Activated naive CD8-positive, alpha-beta T cell (primary cell): ENCODE measurements around the gene METTL18.

Source experiments
- H3K27ac Mint-ChIP-seq: one replicate; pipeline ENCODE4 v1.8.0; 2021; ENCODE audit warnings: mixed read lengths
- H3K27me3 Mint-ChIP-seq: one replicate; pipeline ENCODE4 v1.8.0; 2021; ENCODE audit warnings: mixed read lengths
- H3K36me3 Mint-ChIP-seq: one replicate; pipeline ENCODE4 v1.8.0; 2021; ENCODE audit warnings: mixed read lengths
- H3K4me1 Mint-ChIP-seq: one replicate; pipeline ENCODE4 v1.8.0; 2021; ENCODE audit warnings: low read depth, mixed read lengths
- H3K4me3 Mint-ChIP-seq: one replicate; pipeline ENCODE4 v1.8.0; 2021; ENCODE audit warnings: mild to moderate bottlenecking, mixed read lengths
- H3K9me3 Mint-ChIP-seq: one replicate; pipeline ENCODE4 v1.8.0; 2021; ENCODE audit warnings: low read depth, mixed read lengths

The METTL18 gene

DNA sequence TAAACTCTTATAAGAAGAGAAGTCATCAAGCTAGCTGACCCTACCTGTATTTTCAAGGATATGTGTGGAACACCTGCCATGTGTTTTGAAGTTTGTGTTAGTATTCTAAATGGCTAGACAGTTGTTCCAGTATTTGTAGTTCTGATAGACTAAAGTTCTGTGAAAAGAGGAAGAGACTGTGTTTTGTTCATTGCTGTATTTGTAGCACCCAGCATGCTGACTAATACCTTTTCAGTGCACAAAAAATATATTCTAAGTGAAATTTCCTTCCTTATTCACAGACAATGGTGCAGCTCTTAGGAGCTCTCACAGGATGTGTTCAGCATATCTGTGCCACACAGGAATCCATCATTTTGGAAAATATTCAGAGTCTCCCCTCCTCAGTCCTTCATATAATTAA lies 8.2 kb upstream of the METTL18 start:
- Mint-ChIP-seq H3K36me3 (peaks cover 9% of the 10 kb centered on the region), H3K4me3 (no peak overlapping the region), H3K27me3 (no peaks in the 10 kb centered on the region), H3K4me1 (no peaks in the 10 kb centered on the region), H3K9me3 (no peaks in the 10 kb centered on the region), H3K27ac (no peak overlapping the region)

DNA sequence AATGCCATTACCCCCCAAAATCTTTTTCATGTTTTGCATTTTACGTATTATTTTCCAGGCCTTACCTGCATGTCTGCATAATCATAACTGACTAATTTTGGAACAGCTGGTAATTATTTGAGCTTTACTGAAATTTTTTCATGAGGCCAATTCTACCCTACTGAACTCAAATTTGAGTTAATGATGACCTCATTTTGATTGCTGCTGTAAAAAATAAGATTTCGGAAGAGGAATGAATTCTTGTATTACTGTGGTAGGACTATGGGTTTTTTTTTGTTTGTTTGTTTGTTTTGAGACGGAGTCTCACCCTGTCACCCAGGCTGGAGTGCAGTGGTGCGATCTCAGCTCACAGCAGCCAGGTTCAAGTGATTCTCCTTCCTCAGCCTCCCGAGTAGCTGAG lies 2.6 kb upstream of the METTL18 start:
- peaks cover 33% of the 10 kb centered on the region for H3K4me1 Mint-ChIP-seq
- H3K9me3 Mint-ChIP-seq: no peaks in the 10 kb centered on the region
- no peak overlapping the region for H3K27ac Mint-ChIP-seq
- H3K36me3 Mint-ChIP-seq: peaks cover 6% of the 10 kb centered on the region
- H3K4me3 Mint-ChIP-seq: no peak overlapping the region
- H3K27me3 Mint-ChIP-seq: no peaks in the 10 kb centered on the region

DNA sequence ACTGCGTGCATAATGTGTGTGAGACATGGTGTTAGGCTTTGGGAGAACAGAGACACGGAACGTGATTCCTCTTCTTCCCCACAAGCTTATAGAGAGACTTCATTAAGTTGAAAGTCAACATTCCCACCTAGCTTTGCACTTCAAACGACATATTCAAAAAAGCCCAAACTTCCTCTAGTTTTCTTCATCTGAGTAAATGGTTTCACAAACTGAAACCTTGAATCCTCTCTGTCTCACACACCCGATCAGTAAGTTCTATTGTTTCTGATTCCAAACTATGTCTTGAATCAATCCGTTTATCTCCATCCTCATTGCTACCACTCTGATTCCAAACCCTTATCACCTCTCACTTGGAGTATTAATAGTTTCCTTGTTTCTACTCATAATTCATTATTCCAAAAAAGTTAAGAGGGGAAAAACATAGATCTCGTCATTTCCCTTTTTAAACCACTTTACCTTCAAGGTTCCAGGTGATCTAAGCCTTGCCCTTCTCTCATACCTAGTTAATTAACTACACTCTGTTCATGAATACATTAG lies 1.6 kb upstream of the METTL18 start:
- Mint-ChIP-seq H3K36me3 (peaks cover 6% of the 10 kb centered on the region), H3K9me3 (no peaks in the 10 kb centered on the region), H3K27me3 (no peaks in the 10 kb centered on the region), H3K4me3 (peak overlapping the region; percentile 98), H3K4me1 (peaks cover 43% of the 10 kb centered on the region), H3K27ac (peak overlapping the region; percentile 43)

DNA sequence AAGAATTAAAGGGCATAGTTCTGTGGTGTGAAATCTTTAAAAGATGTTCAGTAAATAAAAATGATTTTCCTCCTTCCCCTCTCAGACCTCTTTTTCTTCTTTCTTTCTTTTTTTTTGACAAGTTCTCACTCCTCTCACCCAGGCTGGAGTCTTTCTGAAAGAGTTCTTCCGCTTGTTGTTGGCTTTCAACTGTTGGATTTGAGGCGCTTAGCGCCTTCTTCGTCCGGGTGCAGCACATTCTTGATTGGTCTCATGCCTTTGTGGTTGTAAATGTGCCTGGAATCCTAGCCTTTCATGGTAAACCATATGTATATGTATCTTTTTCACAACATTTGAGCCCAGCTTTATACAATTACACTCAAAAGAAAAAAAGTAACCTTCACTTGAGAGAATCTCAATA lies 980 bp upstream of the METTL18 start:
- Mint-ChIP-seq H3K36me3 (peaks cover 6% of the 10 kb centered on the region), H3K9me3 (no peaks in the 10 kb centered on the region), H3K27ac (peak overlapping the region; percentile 98), H3K27me3 (no peaks in the 10 kb centered on the region), H3K4me1 (peaks cover 44% of the 10 kb centered on the region), H3K4me3 (peak overlapping the region; percentile 98)

DNA sequence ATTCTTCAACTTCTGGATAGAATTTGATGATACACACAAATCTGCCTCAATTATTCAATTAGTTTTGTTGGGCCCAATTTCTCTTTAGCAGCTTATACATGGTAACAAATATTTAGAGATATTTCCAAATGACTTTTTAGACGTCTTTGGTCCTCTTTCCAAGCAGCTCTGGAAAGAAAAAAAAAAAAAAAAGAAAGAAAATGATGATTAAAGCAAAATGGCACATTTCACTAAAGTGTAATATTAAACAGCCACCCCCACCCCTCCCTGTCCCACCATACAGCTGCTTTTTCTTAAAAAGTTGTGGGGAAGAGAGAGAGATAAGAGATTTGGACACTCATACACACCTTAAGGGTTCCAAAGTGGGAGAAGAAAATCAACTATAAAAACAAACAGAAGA lies 977 bp downstream of the METTL18 start:
- peaks cover 9% of the 10 kb centered on the region for H3K36me3 Mint-ChIP-seq
- no peaks in the 10 kb centered on the region for H3K9me3 Mint-ChIP-seq
- peaks cover 44% of the 10 kb centered on the region for H3K4me1 Mint-ChIP-seq
- no peaks in the 10 kb centered on the region for H3K27me3 Mint-ChIP-seq
- peak overlapping the region; percentile 98 for H3K27ac Mint-ChIP-seq
- H3K4me3 Mint-ChIP-seq: peak overlapping the region; percentile 98

DNA sequence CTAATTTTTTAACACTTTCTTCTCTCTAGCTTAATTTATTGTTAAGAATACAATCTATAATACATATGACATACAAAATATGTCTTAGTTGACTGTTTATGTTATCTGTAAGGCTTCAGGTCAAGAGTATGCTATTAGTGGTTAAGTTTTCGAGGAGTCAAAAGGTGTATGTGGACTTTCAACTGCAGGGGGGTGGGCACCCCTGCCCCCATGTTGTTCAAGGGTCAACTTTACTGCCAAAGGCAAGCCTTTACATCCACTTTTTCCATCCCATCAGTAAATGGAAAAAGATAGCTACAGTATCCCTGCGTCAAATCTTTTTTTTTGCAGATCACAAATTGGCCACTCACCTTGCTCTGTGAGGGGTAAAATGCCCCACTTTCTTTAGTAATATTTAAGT lies 6.3 kb downstream of the METTL18 start:
- Mint-ChIP-seq H3K4me3 (no peak overlapping the region), H3K36me3 (peaks cover 9% of the 10 kb centered on the region), H3K27me3 (peaks cover 12% of the 10 kb centered on the region), H3K27ac (no peak overlapping the region), H3K9me3 (no peaks in the 10 kb centered on the region), H3K4me1 (peaks cover 21% of the 10 kb centered on the region)

DNA sequence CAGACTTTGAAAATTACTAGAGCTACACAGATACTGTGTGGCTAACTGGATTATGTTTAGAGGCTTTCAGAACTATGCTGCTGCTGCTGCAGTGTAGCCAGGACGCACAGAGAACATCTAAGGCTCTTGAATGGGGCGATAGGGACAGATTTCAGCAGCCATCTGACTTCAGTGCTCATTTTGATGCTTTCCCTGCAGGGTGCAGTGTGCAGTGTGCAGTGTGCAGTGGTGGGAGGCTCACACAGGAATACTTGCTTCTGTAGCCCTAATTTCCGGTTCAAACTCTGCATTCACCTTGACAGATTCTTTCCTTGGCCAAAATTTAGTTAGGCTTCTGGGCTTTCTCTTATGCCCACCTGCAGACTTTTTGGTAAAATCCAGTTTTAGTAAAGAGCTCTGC lies 7.7 kb downstream of the METTL18 start:
- Mint-ChIP-seq H3K9me3 (no peaks in the 10 kb centered on the region), H3K27ac (no peak overlapping the region), H3K4me3 (no peak overlapping the region)

DNA sequence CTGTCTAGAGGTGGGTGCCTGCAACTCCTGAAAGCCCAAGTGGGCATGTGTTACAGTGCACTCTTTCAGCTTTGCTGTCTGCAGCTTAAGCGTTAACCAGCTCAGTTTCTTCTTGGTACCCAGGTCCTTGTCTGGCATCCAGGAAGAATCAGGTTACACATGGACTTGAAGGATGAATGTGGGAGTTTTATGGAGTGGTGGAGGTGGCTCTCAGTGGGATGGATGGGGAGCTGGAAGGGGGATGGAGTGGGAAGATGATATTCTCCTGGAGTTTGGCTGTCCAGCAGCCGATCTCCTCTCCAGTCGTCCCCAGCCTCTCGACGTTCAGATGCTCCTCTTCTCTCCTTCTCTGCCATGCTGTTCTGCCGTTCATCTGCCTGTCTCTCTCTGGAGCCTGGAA lies 9.4 kb downstream of the METTL18 start:
- Mint-ChIP-seq H3K36me3 (peaks cover 2% of the 10 kb centered on the region), H3K27me3 (peaks cover 19% of the 10 kb centered on the region), H3K4me1 (no peaks in the 10 kb centered on the region), H3K27ac (no peak overlapping the region), H3K9me3 (no peaks in the 10 kb centered on the region), H3K4me3 (no peak overlapping the region)

More for the DNA sequence above, 7.7 kb downstream of the METTL18 start:
- H3K36me3 Mint-ChIP-seq: peaks cover 4% of the 10 kb centered on the region
- peaks cover 18% of the 10 kb centered on the region for H3K27me3 Mint-ChIP-seq
- peaks cover 8% of the 10 kb centered on the region for H3K4me1 Mint-ChIP-seq

DNA sequence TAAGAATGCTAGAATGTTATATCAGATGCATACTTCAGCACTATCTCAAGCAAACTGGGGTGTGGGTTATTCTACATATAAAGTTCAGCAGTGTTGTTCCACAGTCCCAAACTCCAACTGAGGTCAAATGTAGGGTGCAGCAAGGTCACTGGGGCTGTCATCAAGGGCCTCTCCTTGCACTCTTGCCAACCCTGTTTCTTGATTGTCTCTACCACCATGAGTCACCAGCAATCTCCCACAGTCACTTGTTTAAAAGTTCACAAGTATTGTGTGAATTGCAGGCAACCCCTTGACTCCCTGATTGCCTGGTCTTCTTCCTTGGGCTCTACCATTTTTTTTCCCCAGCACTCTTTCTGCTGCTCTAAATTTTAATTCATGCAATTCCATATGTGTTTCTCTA lies 10.6 kb downstream of the METTL18 start:
- Mint-ChIP-seq H3K27me3 (peaks cover 20% of the 10 kb centered on the region), H3K9me3 (no peaks in the 10 kb centered on the region), H3K36me3 (peaks cover 2% of the 10 kb centered on the region), H3K4me3 (no peak overlapping the region), H3K27ac (no peak overlapping the region), H3K4me1 (no peaks in the 10 kb centered on the region)

DNA sequence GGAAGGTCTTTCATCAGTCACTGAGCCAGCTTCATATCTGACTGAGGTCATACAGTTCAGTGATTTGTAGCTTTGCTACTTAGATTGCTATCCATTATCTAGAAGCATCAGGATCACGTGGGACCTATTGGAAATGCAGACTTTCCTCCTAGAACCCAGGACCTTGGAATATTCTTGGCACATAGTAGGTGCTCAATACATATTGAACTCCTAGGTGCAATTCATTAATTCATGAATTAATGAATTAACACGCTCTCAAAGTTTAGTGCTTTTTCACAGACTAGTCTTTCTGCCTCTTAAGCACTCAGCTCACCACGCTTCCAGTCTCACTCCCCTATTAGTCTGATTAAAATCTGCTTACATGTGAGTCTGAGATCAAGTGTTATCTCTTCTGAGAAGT lies 12.1 kb downstream of the METTL18 start:
- Mint-ChIP-seq H3K27me3 (peaks cover 21% of the 10 kb centered on the region), H3K27ac (no peak overlapping the region), H3K4me3 (no peak overlapping the region), H3K9me3 (no peaks in the 10 kb centered on the region), H3K36me3 (peaks cover 2% of the 10 kb centered on the region), H3K4me1 (no peaks in the 10 kb centered on the region)

DNA sequence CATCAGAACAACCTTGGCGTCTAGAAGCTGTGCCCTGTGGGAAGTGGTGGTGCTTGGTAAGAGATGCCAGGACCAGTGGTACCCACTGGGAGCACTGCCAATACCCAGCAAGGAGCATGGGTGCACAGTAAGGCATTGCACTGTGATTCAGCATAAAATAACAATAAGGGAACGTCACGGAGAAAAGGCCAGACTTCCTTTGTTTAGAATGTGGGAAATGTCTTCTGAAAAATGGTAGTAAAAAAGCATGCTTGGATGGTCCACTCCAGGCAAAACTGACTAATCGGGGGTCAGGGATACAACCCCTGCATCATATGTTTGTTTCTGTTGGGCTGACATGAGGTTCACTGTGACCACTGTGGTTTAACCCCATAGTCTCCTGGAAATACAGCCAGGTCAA lies 14.7 kb downstream of the METTL18 start:
- no peaks in the 10 kb centered on the region for H3K4me1 Mint-ChIP-seq
- no peak overlapping the region for H3K27ac Mint-ChIP-seq
- H3K9me3 Mint-ChIP-seq: no peaks in the 10 kb centered on the region
- peaks cover 17% of the 10 kb centered on the region for H3K27me3 Mint-ChIP-seq
- H3K4me3 Mint-ChIP-seq: no peak overlapping the region
- H3K36me3 Mint-ChIP-seq: peaks cover 2% of the 10 kb centered on the region

DNA sequence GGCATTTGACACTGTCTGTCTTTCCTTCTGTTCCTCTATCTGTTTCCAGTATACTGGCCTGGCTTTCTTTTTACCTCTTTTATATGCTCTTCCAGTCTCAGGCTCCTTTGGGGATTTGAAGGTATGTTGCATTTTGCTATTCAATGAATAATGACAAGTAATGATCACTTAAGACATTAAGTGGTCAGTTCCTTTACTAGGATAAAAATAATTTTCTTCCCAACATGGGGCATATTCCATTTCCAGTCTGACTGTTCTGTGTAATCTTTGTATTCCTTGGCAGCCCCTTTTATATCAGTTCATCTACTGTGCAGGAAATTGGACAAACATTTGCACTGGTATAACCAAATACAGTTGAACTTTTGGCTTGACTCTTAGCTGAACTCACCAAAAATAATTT lies 15.6 kb downstream of the METTL18 start:
- Mint-ChIP-seq H3K27ac (no peak overlapping the region), H3K4me3 (no peak overlapping the region), H3K27me3 (peaks cover 9% of the 10 kb centered on the region), H3K36me3 (peaks cover 2% of the 10 kb centered on the region), H3K4me1 (no peaks in the 10 kb centered on the region), H3K9me3 (no peaks in the 10 kb centered on the region)

DNA sequence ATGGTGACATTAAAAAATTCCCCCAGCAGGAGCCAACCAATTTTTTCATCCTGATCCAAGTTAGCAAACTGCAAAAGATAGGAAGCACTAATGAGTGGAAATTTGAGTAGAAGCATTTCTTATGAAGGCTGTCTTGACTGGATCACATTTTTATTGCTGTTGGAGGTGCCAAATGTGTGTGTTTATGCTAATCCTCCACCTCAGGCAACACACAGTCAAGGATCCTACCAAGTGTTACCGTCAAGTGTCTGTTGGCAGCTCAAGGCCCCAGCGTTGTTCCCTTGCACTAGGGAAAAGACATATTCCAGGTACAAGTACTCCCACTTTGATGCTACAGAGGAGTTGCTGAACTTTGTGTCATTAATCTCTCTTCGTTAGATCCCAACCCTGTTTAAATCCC lies 18.3 kb downstream of the METTL18 start:
- Mint-ChIP-seq H3K36me3 (no peaks in the 10 kb centered on the region), H3K27ac (no peak overlapping the region), H3K27me3 (peaks cover 3% of the 10 kb centered on the region), H3K4me3 (no peak overlapping the region), H3K4me1 (no peaks in the 10 kb centered on the region), H3K9me3 (no peaks in the 10 kb centered on the region)

DNA sequence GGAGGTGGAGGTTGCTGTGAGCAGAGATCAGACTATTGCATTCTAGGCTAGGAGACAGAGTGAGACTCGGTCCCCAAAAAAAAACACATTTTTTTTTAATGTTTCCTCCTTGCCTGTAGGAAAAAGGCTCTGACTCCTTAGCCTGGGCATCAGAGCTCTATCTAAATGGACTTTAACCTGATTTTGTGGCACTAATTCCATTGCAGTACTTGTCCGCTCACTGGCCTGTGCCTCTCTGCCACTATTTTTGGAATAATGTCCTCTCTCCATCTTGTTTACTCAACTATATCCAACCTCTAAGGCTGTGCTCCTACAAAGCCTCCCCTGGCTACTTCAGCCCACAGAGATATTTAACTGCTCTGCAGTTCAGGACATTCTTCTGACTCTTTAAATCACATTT lies 26.5 kb downstream of the METTL18 start:
- Mint-ChIP-seq H3K27me3 (peaks cover 4% of the 10 kb centered on the region), H3K36me3 (no peaks in the 10 kb centered on the region), H3K27ac (no peak overlapping the region), H3K9me3 (no peaks in the 10 kb centered on the region), H3K4me1 (no peaks in the 10 kb centered on the region), H3K4me3 (no peak overlapping the region)

DNA sequence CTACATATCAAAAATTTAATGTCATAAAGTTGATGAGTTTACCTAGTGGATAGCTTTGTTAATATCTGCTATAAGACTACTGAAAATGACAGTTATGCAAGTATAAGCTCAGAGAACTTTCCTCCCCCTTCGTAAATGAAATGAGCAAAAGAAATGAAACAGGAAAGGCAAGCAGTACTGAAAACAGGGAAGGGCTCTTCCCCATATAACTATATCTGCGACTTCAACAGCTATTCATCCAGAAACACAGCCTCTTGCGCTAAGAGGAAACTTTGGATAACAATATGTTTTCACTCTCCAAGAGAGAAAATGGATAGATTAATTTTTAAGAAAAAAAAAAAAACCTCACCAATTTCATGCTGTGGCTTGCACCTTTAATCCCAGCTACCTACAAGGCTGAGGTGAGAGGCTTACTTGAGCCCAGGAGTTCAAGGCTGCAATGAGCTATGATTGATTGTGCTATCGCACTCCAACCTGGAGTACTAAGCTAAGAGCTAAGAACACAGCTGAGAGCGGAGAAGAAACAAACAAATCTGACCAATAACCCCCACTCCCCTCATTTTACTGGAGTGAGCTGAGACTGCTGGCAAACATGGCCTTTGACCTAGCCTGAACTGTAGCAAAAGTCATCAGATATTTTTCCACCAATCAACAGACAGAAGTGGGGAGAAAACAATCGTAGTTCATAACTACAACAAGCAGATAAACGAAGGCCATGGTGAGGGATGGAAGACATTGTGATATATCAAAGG lies 29.0 kb downstream of the METTL18 start:
- no peaks in the 10 kb centered on the region for H3K4me1 Mint-ChIP-seq
- H3K4me3 Mint-ChIP-seq: no peak overlapping the region
- no peak overlapping the region for H3K27ac Mint-ChIP-seq
- no peaks in the 10 kb centered on the region for H3K36me3 Mint-ChIP-seq
- H3K9me3 Mint-ChIP-seq: no peaks in the 10 kb centered on the region
- H3K27me3 Mint-ChIP-seq: peaks cover 4% of the 10 kb centered on the region

DNA sequence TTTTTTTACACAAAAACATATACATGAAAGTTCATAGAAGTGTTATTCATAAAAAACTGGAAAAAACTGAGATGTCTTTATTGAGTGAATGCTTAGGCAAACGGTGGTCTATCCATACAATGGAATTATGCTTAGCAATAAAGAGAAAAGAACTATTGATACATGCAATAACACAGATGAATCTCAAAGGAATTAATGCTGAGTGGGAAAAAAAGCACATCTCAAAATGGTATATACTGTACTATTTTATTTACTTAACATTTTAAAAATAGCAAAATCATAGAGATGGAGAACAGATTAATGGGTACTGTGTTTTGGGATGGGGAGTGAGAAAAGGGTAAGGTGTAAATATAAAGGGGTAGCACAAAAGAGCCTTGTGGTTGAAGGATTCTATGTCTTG lies 29.8 kb downstream of the METTL18 start:
- H3K4me3 Mint-ChIP-seq: no peak overlapping the region
- no peaks in the 10 kb centered on the region for H3K36me3 Mint-ChIP-seq
- no peaks in the 10 kb centered on the region for H3K9me3 Mint-ChIP-seq
- no peak overlapping the region for H3K27ac Mint-ChIP-seq
- peaks cover 4% of the 10 kb centered on the region for H3K27me3 Mint-ChIP-seq
- H3K4me1 Mint-ChIP-seq: no peaks in the 10 kb centered on the region
